SK-N-SH (cell line): ENCODE data around the gene COL17A1.

Experiments used
- GATA2 ChIP-seq: sonication (generic); formaldehyde crosslinking; IDR thresholded peaks from 2 replicates; pipeline ENCODE4 v1.5.0; 2020; ENCODE audit warnings: mild to moderate bottlenecking, missing genetic modification reagents
- TF ChIP-seq, protein P1 (sequence below): fragments of 200-600 bp; sonication (generic); IDR thresholded peaks from 2 replicates; pipeline ENCODE4 v1.6.1; 2017; ENCODE audit warnings: antibody characterized with exemption, mild to moderate bottlenecking, moderate library complexity

- TF ChIP-seq, protein P1, sequence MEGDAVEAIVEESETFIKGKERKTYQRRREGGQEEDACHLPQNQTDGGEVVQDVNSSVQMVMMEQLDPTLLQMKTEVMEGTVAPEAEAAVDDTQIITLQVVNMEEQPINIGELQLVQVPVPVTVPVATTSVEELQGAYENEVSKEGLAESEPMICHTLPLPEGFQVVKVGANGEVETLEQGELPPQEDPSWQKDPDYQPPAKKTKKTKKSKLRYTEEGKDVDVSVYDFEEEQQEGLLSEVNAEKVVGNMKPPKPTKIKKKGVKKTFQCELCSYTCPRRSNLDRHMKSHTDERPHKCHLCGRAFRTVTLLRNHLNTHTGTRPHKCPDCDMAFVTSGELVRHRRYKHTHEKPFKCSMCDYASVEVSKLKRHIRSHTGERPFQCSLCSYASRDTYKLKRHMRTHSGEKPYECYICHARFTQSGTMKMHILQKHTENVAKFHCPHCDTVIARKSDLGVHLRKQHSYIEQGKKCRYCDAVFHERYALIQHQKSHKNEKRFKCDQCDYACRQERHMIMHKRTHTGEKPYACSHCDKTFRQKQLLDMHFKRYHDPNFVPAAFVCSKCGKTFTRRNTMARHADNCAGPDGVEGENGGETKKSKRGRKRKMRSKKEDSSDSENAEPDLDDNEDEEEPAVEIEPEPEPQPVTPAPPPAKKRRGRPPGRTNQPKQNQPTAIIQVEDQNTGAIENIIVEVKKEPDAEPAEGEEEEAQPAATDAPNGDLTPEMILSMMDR, result no peak
- no peak for TF ChIP-seq GATA2 (CRISPR knock-in tag)
Observed at GRCh38 chr10:104119996-104120395, 34.3 kb upstream of the COL17A1 start.
